MCF 10A (cell line): ENCODE data around the gene CAMSAP1. TPM values are rescaled to one million over a fixed set of nuclear protein-coding genes. Genes with fewer than 3 reads are reported as not detected.

Source experiments
- BruUV-seq: library from RNA; stranded (reverse); fragments of 400-500 nt; replicated peaks from 2 replicates; lab custom pipeline; 2021; lab: Mats Ljungman, UMichigan
- CTCF ChIA-PET: fragments of 300-600 bp; sonication (Branson Sonifier 250); formaldehyde crosslinking; extraction: SDS; loops from one replicate; lab custom pipeline; 2021; ENCODE audit warnings: antibody characterized with exemption, inconsistent platforms; lab: Yijun Ruan, JAX
- POLR2A ChIA-PET: fragments of 300-600, 350-650 bp; sonication (Branson Sonifier 250); formaldehyde crosslinking; extraction: SDS; loops from one replicate; lab custom pipeline; 2020; ENCODE audit warnings: antibody characterized with exemption, inconsistent platforms; lab: Yijun Ruan, JAX
- DNase-seq: peaks from one replicate; pipeline ENCODE4 v3.0.0-alpha.2; 2018; ENCODE audit not compliant: unreplicated experiment
- H3K27ac Mint-ChIP-seq: one replicate; pipeline ENCODE4 v1.8.0; 2022; ENCODE audit warnings: mild to moderate bottlenecking, low read depth, mixed read lengths; ENCODE audit not compliant: unreplicated experiment
- H3K27me3 Mint-ChIP-seq: one replicate; pipeline ENCODE4 v1.8.0; 2022; ENCODE audit warnings: mixed read lengths; ENCODE audit not compliant: insufficient read depth, unreplicated experiment
- H3K36me3 Mint-ChIP-seq: one replicate; pipeline ENCODE4 v1.8.0; 2022; ENCODE audit warnings: mild to moderate bottlenecking, moderate library complexity, mixed read lengths; ENCODE audit not compliant: insufficient read depth, unreplicated experiment
- H3K4me1 Mint-ChIP-seq: one replicate; pipeline ENCODE4 v1.8.0; 2022; ENCODE audit warnings: mixed read lengths; ENCODE audit not compliant: insufficient read depth, unreplicated experiment
- H3K4me3 Mint-ChIP-seq: one replicate; pipeline ENCODE4 v1.8.0; 2022; ENCODE audit warnings: mild to moderate bottlenecking, moderate library complexity, mixed read lengths; ENCODE audit not compliant: unreplicated experiment
- H3K9me3 Mint-ChIP-seq: one replicate; pipeline ENCODE4 v1.8.0; 2022; ENCODE audit warnings: mixed read lengths; ENCODE audit not compliant: unreplicated experiment
- CTCF ChIP-seq: fragments of 200-600 bp; IDR thresholded peaks from one replicate; pipeline ENCODE4 v1.8.0; 2022; ENCODE audit warnings: antibody characterized with exemption, mild to moderate bottlenecking; ENCODE audit not compliant: unreplicated experiment
- intact Hi-C: fragments of 100-400 bp; cut with micrococcal nuclease; formaldehyde crosslinking; loops from 2 replicates; pipeline ENCODE4 v1.14.1; 2022
- total RNA-seq: library from RNA; stranded (reverse); gene quantifications from 2 replicates; pipeline ENCODE4 v1.2.3, GENCODE V29; 2022

CAMSAP1 gene
- total RNA-seq, 1 experiment from 2014 or later = 39.5 TPM

GRCh38 chr9:135827866-135828580, 79.3 kb downstream of the CAMSAP1 start:
- peaks cover 32% of the 10 kb centered on the region for H3K36me3 Mint-ChIP-seq
- no peak for DNase-seq
- no peaks in the 10 kb centered on the region for H3K9me3 Mint-ChIP-seq
- no peak for TF ChIP-seq CTCF
- intact Hi-C loops = no loop called here
- ChIA-PET CTCF (interaction anchor here (0.6 to 0.7 kb wide), 2 partner anchors 224 to 503 kb away, joined by 3 read pairs; no protein-coding TSS in a partner anchor), POLR2A (no interaction called here)
- H3K27me3 Mint-ChIP-seq = no peaks in the 10 kb centered on the region
- no peaks in the 10 kb centered on the region for H3K4me1 Mint-ChIP-seq
- H3K27ac Mint-ChIP-seq = no peak overlapping the region
- H3K4me3 Mint-ChIP-seq = no peak overlapping the region
- BruUV-seq = no TSS peak

GRCh38 chr9:135827301-135827700, 80.0 kb downstream of the CAMSAP1 start:
- Mint-ChIP-seq H3K27me3 (no peaks in the 10 kb centered on the region), H3K27ac (no peak overlapping the region)
- CTCF ChIA-PET = no interaction called here

GRCh38 chr9:135826188-135826545, 81.2 kb downstream of the CAMSAP1 start:
- ChIA-PET CTCF (interaction anchor here (0.6 kb wide), 1 partner anchor 14 kb away, joined by 5 read pairs; no protein-coding TSS in a partner anchor), POLR2A (interaction anchor here (0.7 kb wide), 1 partner anchor 574 kb away, joined by 4 read pairs; no protein-coding TSS in a partner anchor)
- BruUV-seq = no TSS peak
- DNase-seq = no peak
- intact Hi-C loops = no loop called here
- Mint-ChIP-seq H3K27me3 (no peaks in the 10 kb centered on the region), H3K4me1 (no peaks in the 10 kb centered on the region), H3K9me3 (no peaks in the 10 kb centered on the region), H3K27ac (no peak overlapping the region), H3K36me3 (peaks cover 45% of the 10 kb centered on the region), H3K4me3 (no peak overlapping the region)
- no peak for TF ChIP-seq CTCF

More at GRCh38 chr9:135827301-135827700, 80.0 kb downstream of the CAMSAP1 start:
- Mint-ChIP-seq H3K9me3 (no peaks in the 10 kb centered on the region), H3K36me3 (peaks cover 39% of the 10 kb centered on the region), H3K4me1 (no peaks in the 10 kb centered on the region), H3K4me3 (no peak overlapping the region)
- no peak for TF ChIP-seq CTCF
- POLR2A ChIA-PET = no interaction called here
- no peak for DNase-seq
- BruUV-seq = no TSS peak
- intact Hi-C loops = no loop called here

- no peaks in the 10 kb centered on the region for H3K9me3 Mint-ChIP-seq
- H3K36me3 Mint-ChIP-seq = peaks cover 51% of the 10 kb centered on the region
- H3K4me1 Mint-ChIP-seq = no peaks in the 10 kb centered on the region
- no TSS peak for BruUV-seq
- H3K4me3 Mint-ChIP-seq = no peak overlapping the region
- ChIA-PET POLR2A (no interaction called here), CTCF (interaction anchor here (0.6 kb wide), 1 partner anchor 635 kb away, joined by 3 read pairs; no protein-coding TSS in a partner anchor)
- H3K27ac Mint-ChIP-seq = no peak overlapping the region
- no peak for DNase-seq
- no peak for TF ChIP-seq CTCF
- intact Hi-C loops = no loop called here
- no peaks in the 10 kb centered on the region for H3K27me3 Mint-ChIP-seq
Measured at GRCh38 chr9:135825435-135826187, 81.7 kb downstream of the CAMSAP1 start.
